Testis (tissue), 3 donors: ENCODE data around the gene HSPA9. TPM values are rescaled to one million over a fixed set of nuclear protein-coding genes. Genes with fewer than 3 reads are reported as not detected.

ENCODE experiments used
- DNase-seq: peaks from one replicate; pipeline ENCODE4 v3.0.0-alpha.2; 2019
- H3K27ac ChIP-seq, 2 donors: fragments of 200-600 bp; sonication (generic); one replicate each; pipeline ENCODE4 v1.5.1; 2019
- H3K27me3 ChIP-seq: fragments of 200-600 bp; sonication (generic); one replicate; pipeline ENCODE4 v1.5.1; 2019
- H3K36me3 ChIP-seq: fragments of 200-600 bp; sonication (generic); one replicate; pipeline ENCODE4 v1.5.1; 2017; ENCODE audit warnings: low read depth; ENCODE audit errors: missing control alignments
- H3K4me1 ChIP-seq: fragments of 200-600 bp; sonication (generic); one replicate; pipeline ENCODE4 v1.5.1; 2019
- H3K4me3 ChIP-seq, 2 donors: fragments of 200-600 bp; sonication (generic); one replicate each; pipeline ENCODE4 v1.5.1; 2017 to 2019
- H3K9me3 ChIP-seq: fragments of 200-600 bp; sonication (generic); one replicate; pipeline ENCODE4 v1.5.1; 2017
- CTCF ChIP-seq, 3 experiments: fragments of 450-650 bp in 2 of 3; fragments of 200-600 bp in 1 of 3; sonication (generic) in 1 of 3; IDR thresholded peaks; one replicate each; pipeline ENCODE4 v1.5.1; 2016 to 2019; ENCODE audit warnings: antibody characterized with exemption in 3 of 3, mild to moderate bottlenecking in 2 of 3, moderate library complexity in 1 of 3
- POLR2A ChIP-seq: fragments of 450-650 bp; IDR thresholded peaks from one replicate; pipeline ENCODE4 v1.6.1; 2017; ENCODE audit warnings: antibody characterized with exemption, mild to moderate bottlenecking, moderate library complexity
- WGBS, 2 donors: methylation state at CpG; one replicate each; pipeline ENCODE4 v1.1.5; 2018; 5-methylcytosine and 5-hydroxymethylcytosine counted together
- intact Hi-C: fragments of 100-400 bp; cut with DNase I; formaldehyde crosslinking; loops from one replicate; pipeline ENCODE4 v1.15.1; 2023; ENCODE audit warnings: low total_unique reads
- polyA plus RNA-seq: library from polyadenylated mRNA; stranded (reverse); fragments of 350-450 nt; fragmentation: Illumina TruSeq; extraction: RNeasy Lipid Tissue Mini Kit (QIAGEN cat#74804); gene quantifications from one replicate; pipeline ENCODE4 v1.2.3, GENCODE V29; 2014; ENCODE audit warnings: low read depth, low replicate concordance; ENCODE audit not compliant: insufficient read depth
- total RNA-seq, 2 donors: library from RNA; depleted of rRNA; stranded (reverse); fragments of >200 nt; gene quantifications; one replicate each; pipeline ENCODE4 v1.2.3, GENCODE V29; 2016

The HSPA9 gene
- total and polyA plus RNA-seq, 3 donors from 2014 or later = 145 to 243 (median 205) TPM

GRCh38 chr5:138536215-138536614, 39.0 kb downstream of the HSPA9 start:
- no peaks in the 10 kb centered on the region for H3K27me3 ChIP-seq
- no peak for TF ChIP-seq POLR2A
- TF ChIP-seq CTCF (IDR thresholded peaks at IDR 0.05) = no peak
- intact Hi-C loops = no loop called here
- H3K36me3 ChIP-seq = no peaks in the 10 kb centered on the region
- DNase-seq = no peak
- peaks cover 22% of the 10 kb centered on the region for H3K4me1 ChIP-seq
- H3K9me3 ChIP-seq = no peaks in the 10 kb centered on the region
- H3K4me3 ChIP-seq = no peak overlapping the region
- H3K27ac ChIP-seq = no peak overlapping the region
- 42 to 44% methylated on average over 2 of the region's 2 CpGs for WGBS, 2 donors

GRCh38 chr5:138533973-138534941, 40.9 kb downstream of the HSPA9 start:
- no peak for DNase-seq
- no peak for TF ChIP-seq POLR2A
- TF ChIP-seq CTCF (IDR thresholded peaks at IDR 0.05) = no peak
- H3K9me3 ChIP-seq = no peaks in the 10 kb centered on the region
- intact Hi-C loops = no loop called here
- no peaks in the 10 kb centered on the region for H3K36me3 ChIP-seq
- WGBS, 2 donors = 71 to 78% methylated on average over 5 of the region's 5 CpGs
- no peak overlapping the region for H3K27ac ChIP-seq
- no peak overlapping the region for H3K4me3 ChIP-seq
- peaks cover 10% of the 10 kb centered on the region for H3K4me1 ChIP-seq
- H3K27me3 ChIP-seq = no peaks in the 10 kb centered on the region

- intact Hi-C loops = no loop called here
- no peaks in the 10 kb centered on the region for H3K4me1 ChIP-seq
- H3K36me3 ChIP-seq = no peaks in the 10 kb centered on the region
- H3K4me3 ChIP-seq = no peak overlapping the region
- H3K27ac ChIP-seq = no peak overlapping the region
- WGBS, 2 donors = 85 to 92% methylated on average over 8 of the region's 8 CpGs
- TF ChIP-seq CTCF (IDR thresholded peaks at IDR 0.05) (no peak), POLR2A (no peak)
- DNase-seq = no peak
- no peaks in the 10 kb centered on the region for H3K9me3 ChIP-seq
- H3K27me3 ChIP-seq = no peaks in the 10 kb centered on the region
Measured at GRCh38 chr5:138529812-138530211, 45.4 kb downstream of the HSPA9 start.

- no peak overlapping the region for H3K4me3 ChIP-seq
- H3K27ac ChIP-seq = no peak overlapping the region
- H3K4me1 ChIP-seq = no peaks in the 10 kb centered on the region
- no peak for DNase-seq
- 77 to 84% methylated on average over 7 of the region's 7 CpGs for WGBS, 2 donors
- H3K36me3 ChIP-seq = no peaks in the 10 kb centered on the region
- no peaks in the 10 kb centered on the region for H3K27me3 ChIP-seq
- no peaks in the 10 kb centered on the region for H3K9me3 ChIP-seq
- intact Hi-C loops = no loop called here
- TF ChIP-seq CTCF (IDR thresholded peaks at IDR 0.05) = no peak
- no peak for TF ChIP-seq POLR2A
Measured at GRCh38 chr5:138528744-138529469, 46.3 kb downstream of the HSPA9 start.
